GM11168 (cell line): Measurements from ENCODE around the gene ACTC1.

Experiments used
- in situ Hi-C: fragments of 300-500 bp; cut with MboI; formaldehyde crosslinking; loops from one replicate; pipeline ENCODE4 v1.12.0; 2022; ENCODE audit warnings: low sequenced_read_pairs; ENCODE audit not compliant: unreplicated experiment

ACTC1 gene

GRCh38 chr15:34802803-34803750, 7.7 kb upstream of the ACTC1 start:
- in situ Hi-C loops = no loop called here

GRCh38 chr15:34802371-34802770, 7.0 kb upstream of the ACTC1 start:
- in situ Hi-C loops = no loop called here

- in situ Hi-C loops = no loop called here
Measured at GRCh38 chr15:34799149-34800101, 4.1 kb upstream of the ACTC1 start.

GRCh38 chr15:34796847-34797435, 1.6 kb upstream of the ACTC1 start:
- in situ Hi-C loops = no loop called here

- in situ Hi-C loops = no loop called here
Measured at GRCh38 chr15:34794590-34795206, 651 bp downstream of the ACTC1 start.

GRCh38 chr15:34793901-34794300, 1.4 kb downstream of the ACTC1 start:
- in situ Hi-C loops = no loop called here

- in situ Hi-C loops = no loop called here
Measured at GRCh38 chr15:34793071-34793470, 2.3 kb downstream of the ACTC1 start.

- in situ Hi-C loops = no loop called here
Measured at GRCh38 chr15:34791701-34792100, 3.6 kb downstream of the ACTC1 start.

- in situ Hi-C loops = no loop called here
Measured at GRCh38 chr15:34790121-34790520, 5.2 kb downstream of the ACTC1 start.

GRCh38 chr15:34789326-34789725, 6.0 kb downstream of the ACTC1 start:
- in situ Hi-C loops = no loop called here

GRCh38 chr15:34786206-34786605, 9.1 kb downstream of the ACTC1 start:
- in situ Hi-C loops = no loop called here

GRCh38 chr15:34783991-34784390, 11.4 kb downstream of the ACTC1 start:
- in situ Hi-C loops = no loop called here

- in situ Hi-C loops = no loop called here
Measured at GRCh38 chr15:34783431-34783830, 11.9 kb downstream of the ACTC1 start.

GRCh38 chr15:34782901-34783300, 12.4 kb downstream of the ACTC1 start:
- in situ Hi-C loops = no loop called here

- in situ Hi-C loops = no loop called here
Measured at GRCh38 chr15:34780725-34781124, 14.6 kb downstream of the ACTC1 start.

GRCh38 chr15:34776606-34777105, 18.7 kb downstream of the ACTC1 start:
- in situ Hi-C loops = no loop called here

GRCh38 chr15:34773917-34774316, 21.4 kb downstream of the ACTC1 start:
- in situ Hi-C loops = no loop called here

- in situ Hi-C loops = no loop called here
Measured at GRCh38 chr15:34773013-34773412, 22.3 kb downstream of the ACTC1 start.

GRCh38 chr15:34772312-34772711, 23.0 kb downstream of the ACTC1 start:
- in situ Hi-C loops = no loop called here

GRCh38 chr15:34769711-34770110, 25.6 kb downstream of the ACTC1 start:
- in situ Hi-C loops = no loop called here
